B cell (primary cell): ENCODE measurements around the gene SH2D5. TPM values are rescaled to one million over a fixed set of nuclear protein-coding genes. Genes with fewer than 3 reads are reported as not detected.
"Not testable (repeated sequence)": the region's sequence is repeated elsewhere in the genome, so short reads cannot be mapped to it uniquely, and the experiment has no call there.

Experiments
- ATAC-seq: fragments of 200-7000 bp; cut with Tn5 transposase; one replicate; pipeline ENCODE4 v1.10.0; 2021; ENCODE audit warnings: low read depth, mild to moderate bottlenecking, moderate number of reproducible peaks, moderate library complexity
- CTCF ChIA-PET: fragments of 350-600 bp; sonication (Branson Sonifier 250); formaldehyde crosslinking; loops from one replicate; lab custom pipeline; 2021; ENCODE audit warnings: antibody characterized with exemption, inconsistent platforms; lab: Charles Lee
- POLR2A ChIA-PET: fragments of 350-600 bp; sonication (Branson Sonifier 250); formaldehyde crosslinking; loops from one replicate; lab custom pipeline; 2021; ENCODE audit warnings: antibody characterized with exemption; lab: Charles Lee
- DNase-seq: peaks from one replicate; pipeline ENCODE4 v3.0.0; 2013
- H2AFZ ChIP-seq: 2 replicates; pipeline ENCODE4 v1.6.1; 2012; ENCODE audit warnings: mild to moderate bottlenecking, low read depth, low read length; ENCODE audit not compliant: insufficient read depth, poor library complexity, severe bottlenecking
- H3K27ac ChIP-seq, 2 donors: 1 replicate in 1 of 2; 2 replicates in 1 of 2; pipeline ENCODE4 v1.5.1; 2012 to 2013; ENCODE audit warnings: low read length in 2 of 2, mild to moderate bottlenecking in 2 of 2, moderate library complexity in 1 of 2
- H3K27me3 ChIP-seq, 4 experiments: fragments of 200-600 bp in 1 of 4; sonication (generic) in 1 of 4; replicated peaks in 1 of 4; 1 replicate in 2 of 4; 2 replicates in 2 of 4; pipeline versions ENCODE4 v1.6.1 to v1.7.0; 2013 to 2016; ENCODE audit warnings: low read length in 3 of 4, mild to moderate bottlenecking in 2 of 4, mixed read lengths in 1 of 4, moderate library complexity in 1 of 4; ENCODE audit not compliant: insufficient read depth in 4 of 4, control insufficient read depth in 3 of 4; ENCODE audit errors: control extremely low read depth in 1 of 4
- H3K36me3 ChIP-seq, 2 experiments: replicated peaks in 1 of 2; 1 replicate in 1 of 2; 2 replicates in 1 of 2; pipeline versions ENCODE4 v1.6.1 to v1.7.1; 2013; ENCODE audit warnings: low read length in 1 of 2; ENCODE audit not compliant: insufficient read depth in 2 of 2, control insufficient read depth in 1 of 2; ENCODE audit errors: control extremely low read depth in 1 of 2, extremely low read depth in 1 of 2
- H3K4me1 ChIP-seq, 2 donors: fragments of 200-600 bp in 1 of 2; sonication (generic) in 1 of 2; 1 replicate in 1 of 2; 2 replicates in 1 of 2; pipeline versions ENCODE4 v1.5.1 to v1.6.1; 2013 to 2017; ENCODE audit warnings: low read length in 2 of 2; ENCODE audit not compliant: control insufficient read depth in 2 of 2, insufficient read depth in 2 of 2
- H3K4me2 ChIP-seq: replicated peaks from 2 replicates; pipeline ENCODE3; 2012; ENCODE audit warnings: mild to moderate bottlenecking, low read depth, low read length; ENCODE audit not compliant: poor library complexity, severe bottlenecking
- H3K4me3 ChIP-seq, 5 experiments: fragments of 200-600 bp in 1 of 5; sonication (generic) in 1 of 5; 1 replicate in 3 of 5; 2 replicates in 2 of 5; pipeline versions ENCODE4 v1.5.1 to v1.7.0; 2011 to 2016; ENCODE audit warnings: low read length in 4 of 5, mild to moderate bottlenecking in 4 of 5, low read depth in 2 of 5, control low read depth in 1 of 5, moderate library complexity in 1 of 5; ENCODE audit not compliant: insufficient read depth in 1 of 5; ENCODE audit errors: control extremely low read depth in 1 of 5, extremely low read depth in 1 of 5
- H3K79me2 ChIP-seq: fragments of 200-600 bp; sonication (generic); one replicate; pipeline ENCODE4 v1.6.0; 2016; ENCODE audit warnings: low read length; ENCODE audit not compliant: control insufficient read depth, insufficient read depth
- H3K9ac ChIP-seq: fragments of 200-600 bp; sonication (generic); 2 replicates; pipeline ENCODE4 v1.6.1; 2017; ENCODE audit warnings: mild to moderate bottlenecking, low read length, moderate library complexity
- H3K9me3 ChIP-seq, 3 donors: one replicate each; pipeline versions ENCODE4 v1.6.1 to v1.7.1; 2013; ENCODE audit warnings: low read length in 2 of 3; ENCODE audit not compliant: control insufficient read depth in 2 of 3, insufficient read depth in 1 of 3; ENCODE audit errors: control extremely low read depth in 1 of 3
- H4K20me1 ChIP-seq: 2 replicates; pipeline ENCODE4 v1.6.0; 2012; ENCODE audit warnings: mild to moderate bottlenecking, low read length; ENCODE audit not compliant: insufficient read depth, control insufficient read depth, poor library complexity, severe bottlenecking
- H3K27ac Mint-ChIP-seq: one replicate; pipeline ENCODE4 v1.8.0; 2021; ENCODE audit warnings: mixed read lengths
- H3K27me3 Mint-ChIP-seq: one replicate; pipeline ENCODE4 v1.8.0; 2021; ENCODE audit warnings: mixed read lengths
- H3K4me1 Mint-ChIP-seq: one replicate; pipeline ENCODE4 v1.8.0; 2021; ENCODE audit warnings: mixed read lengths
- H3K4me3 Mint-ChIP-seq: one replicate; pipeline ENCODE4 v1.8.0; 2021; ENCODE audit warnings: mixed read lengths
- H3K9me3 Mint-ChIP-seq: one replicate; pipeline ENCODE4 v1.8.0; 2022; ENCODE audit warnings: mixed read lengths; ENCODE audit not compliant: insufficient read depth
- CTCF ChIP-seq: fragments of 200-600 bp; IDR thresholded peaks from one replicate; pipeline ENCODE4 v1.8.0; 2022; ENCODE audit warnings: antibody characterized with exemption, mild to moderate bottlenecking
- EZH2 ChIP-seq: IDR thresholded peaks from 2 replicates; pipeline ENCODE4 v1.6.1; 2012; ENCODE audit warnings: borderline replicate concordance, low read depth, mild to moderate bottlenecking, moderate library complexity, low read length; ENCODE audit not compliant: insufficient read depth, poor library complexity, severe bottlenecking
- WGBS: methylation state at CpG from one replicate; pipeline ENCODE4 v1.1.5; 2013; ENCODE audit warnings: missing lambda C conversion rate; ENCODE audit not compliant: insufficient coverage; 5-methylcytosine and 5-hydroxymethylcytosine counted together
- intact Hi-C: fragments of 100-400 bp; cut with micrococcal nuclease; formaldehyde crosslinking; loops from one replicate; pipeline ENCODE4 v1.10.0; 2022
- polyA plus RNA-seq: library from polyadenylated mRNA; depleted of rRNA; stranded (reverse); fragments of >200 nt; gene quantifications from 2 replicates; pipeline ENCODE4 v1.2.3, GENCODE V29; 2012
- total RNA-seq, 2 donors: library from RNA; stranded (reverse); fragments of 120-200 nt in 1 of 2; gene quantifications; 1 replicate in 1 of 2; 2 replicates in 1 of 2; pipeline versions ENCODE4 v1.2.3 to v1.2.4, GENCODE V29; 2013 to 2022

The SH2D5 gene
- total and polyA plus RNA-seq, 2 donors (not counting 1 experiment from before 2014, with no cell fraction given): 0.30 TPM; not detected in 1

GRCh38 chr1:20719261-20719660 is 13.2 kb downstream of the SH2D5 start:
- WGBS: 87% methylated on average over 3 of the region's 8 CpGs
- ChIA-PET CTCF (interaction anchor here (1.4 kb wide), 1 partner anchor 649 kb away, joined by 3 read pairs; no protein-coding TSS in a partner anchor), POLR2A (no interaction called here)
- Histone ChIP-seq H3K27ac (no peak overlapping the region), H3K4me1 (peaks cover 7 to 9% of the 10 kb centered on the region in 2 donors), H3K9me3 (peaks cover 0 to 7% (median 0%) of the 10 kb centered on the region in 3 donors), H3K36me3 (no peaks in the 10 kb centered on the region), H4K20me1 (no peaks in the 10 kb centered on the region), H3K4me2 (no peak overlapping the region), H3K4me3 (no peak overlapping the region), H3K79me2 (no peaks in the 10 kb centered on the region), H2AFZ (no peak overlapping the region), H3K27me3 (peaks cover 0 to 36% (median 13%) of the 10 kb centered on the region in 4 experiments), H3K9ac (no peak overlapping the region)
- Mint-ChIP-seq H3K27me3 (peaks cover 21% of the 10 kb centered on the region), H3K27ac (no peak overlapping the region), H3K9me3 (no peaks in the 10 kb centered on the region), H3K4me3 (peak overlapping the region; percentile 79), H3K4me1 (peaks cover 10% of the 10 kb centered on the region)
- ATAC-seq: no peak
- intact Hi-C loops: no loop called here
- no peak for TF ChIP-seq CTCF
- TF ChIP-seq EZH2: no peak
- no peak for DNase-seq

GRCh38 chr1:20718343-20718882 is 14.1 kb downstream of the SH2D5 start:
- ATAC-seq, H3K27ac ChIP-seq, intact Hi-C loops, H3K79me2 ChIP-seq, H3K9me3 Mint-ChIP-seq, H3K36me3 ChIP-seq, H3K9me3 ChIP-seq, H3K4me1 ChIP-seq, DNase-seq, H2AFZ ChIP-seq, H4K20me1 ChIP-seq: not testable (repeated sequence)
- WGBS: 69% methylated on average over 17 of the region's 17 CpGs
- H3K9ac ChIP-seq: peak overlapping the region; percentile 47
- ChIA-PET POLR2A (interaction anchor here (0.6 to 1.3 kb wide), 2 partner anchors 57 to 441 kb away, joined by 3 read pairs; partner anchors contain the start of gene DDOST), CTCF (interaction anchor here (1.9 kb wide), 1 partner anchor 22 kb away, joined by 5 read pairs; no protein-coding TSS in a partner anchor)
- H3K4me3 ChIP-seq: peak overlapping the region in 4 of 5 experiments; percentile 21 to 52 (median 30)
- H3K27ac Mint-ChIP-seq: peak overlapping the region; percentile 67
- peaks cover 21% of the 10 kb centered on the region for H3K27me3 Mint-ChIP-seq
- H3K27me3 ChIP-seq: peaks cover 0 to 37% (median 13%) of the 10 kb centered on the region in 4 experiments
- H3K4me3 Mint-ChIP-seq: peak overlapping the region; percentile 79
- peaks cover 10% of the 10 kb centered on the region for H3K4me1 Mint-ChIP-seq
- peak overlapping the region; percentile 80 for H3K4me2 ChIP-seq
